Measurements from ENCODE around the gene PFKFB3.

DNA sequence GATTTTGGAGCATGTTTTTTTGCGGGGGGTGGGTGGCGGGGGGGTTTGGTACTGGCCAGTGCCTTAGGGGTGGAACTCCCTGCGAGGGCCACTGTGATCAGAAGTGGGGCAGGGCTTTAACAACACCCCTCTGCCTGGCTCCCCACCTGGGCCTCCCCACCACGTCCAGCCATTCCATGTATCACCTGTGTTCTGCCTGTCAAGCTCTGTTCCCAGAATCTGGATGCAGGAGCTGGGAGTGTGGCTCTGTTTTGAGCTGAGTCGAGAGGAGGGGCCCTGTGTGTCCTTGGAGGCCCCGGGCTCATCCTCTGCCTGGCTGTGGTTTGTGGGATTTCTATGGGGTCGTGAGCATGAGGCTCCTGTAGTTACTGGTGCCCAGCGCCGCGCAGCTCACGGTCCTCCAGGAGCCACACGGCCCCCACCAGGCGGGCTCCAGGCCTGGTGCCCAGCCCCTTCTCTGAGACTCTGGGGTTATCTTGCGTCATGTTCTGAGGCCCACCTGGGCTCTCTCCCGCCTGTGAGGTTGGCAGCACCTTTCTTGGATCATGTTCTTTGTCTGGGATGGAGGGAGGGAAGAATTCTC is 29.6 kb downstream of the PFKFB3 start:
- TF ChIP-seq, protein P1, sequence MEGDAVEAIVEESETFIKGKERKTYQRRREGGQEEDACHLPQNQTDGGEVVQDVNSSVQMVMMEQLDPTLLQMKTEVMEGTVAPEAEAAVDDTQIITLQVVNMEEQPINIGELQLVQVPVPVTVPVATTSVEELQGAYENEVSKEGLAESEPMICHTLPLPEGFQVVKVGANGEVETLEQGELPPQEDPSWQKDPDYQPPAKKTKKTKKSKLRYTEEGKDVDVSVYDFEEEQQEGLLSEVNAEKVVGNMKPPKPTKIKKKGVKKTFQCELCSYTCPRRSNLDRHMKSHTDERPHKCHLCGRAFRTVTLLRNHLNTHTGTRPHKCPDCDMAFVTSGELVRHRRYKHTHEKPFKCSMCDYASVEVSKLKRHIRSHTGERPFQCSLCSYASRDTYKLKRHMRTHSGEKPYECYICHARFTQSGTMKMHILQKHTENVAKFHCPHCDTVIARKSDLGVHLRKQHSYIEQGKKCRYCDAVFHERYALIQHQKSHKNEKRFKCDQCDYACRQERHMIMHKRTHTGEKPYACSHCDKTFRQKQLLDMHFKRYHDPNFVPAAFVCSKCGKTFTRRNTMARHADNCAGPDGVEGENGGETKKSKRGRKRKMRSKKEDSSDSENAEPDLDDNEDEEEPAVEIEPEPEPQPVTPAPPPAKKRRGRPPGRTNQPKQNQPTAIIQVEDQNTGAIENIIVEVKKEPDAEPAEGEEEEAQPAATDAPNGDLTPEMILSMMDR (IDR thresholded peaks at IDR 0.05; ENCODE audit: low read length): no peak
- no peak for TF ChIP-seq EZH2 (optimal IDR thresholded peaks at IDR 0.05; ENCODE audit: low read depth, low read length)
